Stomach (tissue), 9 donors: ENCODE measurements around the gene PTER. TPM values are rescaled to one million over a fixed set of nuclear protein-coding genes. Genes with fewer than 3 reads are reported as not detected.

ENCODE experiments used
- DNase-seq, 2 donors: peaks; one replicate each; pipeline versions ENCODE4 v3.0.0 to v3.0.0-alpha.2; 2013 to 2019
- H3K27ac ChIP-seq, 5 donors: fragments of 200-600 bp in 4 of 5; sonication (generic) in 4 of 5; one replicate each; pipeline ENCODE4 v1.5.1; 2013 to 2019; ENCODE audit warnings: mild to moderate bottlenecking in 1 of 5, moderate library complexity in 1 of 5
- H3K27me3 ChIP-seq, 3 donors: fragments of 200-600 bp; sonication (generic); one replicate each; pipeline ENCODE4 v1.5.1; 2017 to 2019; ENCODE audit warnings: mixed run types in 1 of 3
- H3K36me3 ChIP-seq, 4 donors: fragments of 200-600 bp; sonication (generic); 1 replicate in 3 of 4; 2 replicates in 1 of 4; pipeline ENCODE4 v1.5.1; 2016 to 2019
- H3K4me1 ChIP-seq, 4 donors: fragments of 200-600 bp; sonication (generic); one replicate each; pipeline ENCODE4 v1.5.1; 2016 to 2019
- H3K4me3 ChIP-seq, 4 donors: fragments of 200-600 bp; sonication (generic) in 3 of 4; one replicate each; pipeline ENCODE4 v1.5.1; 2016 to 2019; ENCODE audit warnings: mild to moderate bottlenecking in 1 of 4
- H3K9me3 ChIP-seq, 4 donors: fragments of 200-600 bp; sonication (generic); one replicate each; pipeline ENCODE4 v1.5.1; 2016 to 2019
- CTCF ChIP-seq, 7 experiments: fragments of 450-650 bp in 4 of 7; fragments of 200-600 bp in 3 of 7; sonication (generic) in 3 of 7; IDR thresholded peaks; one replicate each; pipeline ENCODE4 v1.5.1; 2016 to 2019; ENCODE audit warnings: antibody characterized with exemption in 7 of 7, control low read depth in 2 of 7, mild to moderate bottlenecking in 1 of 7
- EP300 ChIP-seq: sonication (generic); formaldehyde crosslinking; IDR thresholded peaks from one replicate; pipeline ENCODE4 v1.6.1; 2017; ENCODE audit warnings: antibody characterized with exemption
- POLR2A ChIP-seq, 4 donors: fragments of 450-650 bp; IDR thresholded peaks; one replicate each; pipeline ENCODE4 v1.6.1; 2016; ENCODE audit warnings: antibody characterized with exemption in 4 of 4, control low read depth in 2 of 4, mild to moderate bottlenecking in 1 of 4, moderate library complexity in 1 of 4
- POLR2AphosphoS5 ChIP-seq, 3 donors: sonication (generic); formaldehyde crosslinking; IDR thresholded peaks; one replicate each; pipeline ENCODE4 v1.6.1; 2016; ENCODE audit warnings: antibody characterized with exemption in 3 of 3
- WGBS, 5 donors: extraction: QIAGEN DNeasy Blood & Tissue Kit in 3 of 5; methylation state at CpG; one replicate each; pipeline versions ENCODE4 v1.1.5 to v1.1.7; 2013 to 2018; 5-methylcytosine and 5-hydroxymethylcytosine counted together
- intact Hi-C: fragments of 100-400 bp; cut with DNase I; formaldehyde crosslinking; loops from one replicate; pipeline ENCODE4 v1.15.1; 2023; ENCODE audit warnings: low total_unique reads
- polyA plus RNA-seq, 3 donors: library from polyadenylated mRNA; stranded (reverse); fragments of 200-250 nt; gene quantifications; one replicate each; pipeline ENCODE4 v1.2.3, GENCODE V29; 2013
- total RNA-seq, 5 donors: library from RNA; depleted of rRNA; stranded (reverse); fragments of >200 nt; gene quantifications; one replicate each; pipeline versions ENCODE4 v1.1.0 to v1.2.3, GENCODE V29; 2014 to 2016
- donor health status: healthy with polysubstance abuse.
- donor health status: Bipolar disorder and iron deficiency.
- donor health status: healthy.

Gene PTER
- total and polyA plus RNA-seq, 8 donors = 2.2 to 40.2 (median 17.3) TPM

- Histone ChIP-seq H3K4me3 (no peak overlapping the region), H3K27ac (no peak overlapping the region), H3K9me3 (no peaks in the 10 kb centered on the region), H3K27me3 (no peaks in the 10 kb centered on the region), H3K4me1 (no peaks in the 10 kb centered on the region), H3K36me3 (peaks cover 0 to 43% (median 16%) of the 10 kb centered on the region in 4 donors)
- intact Hi-C loops = no loop called here
- TF ChIP-seq POLR2AphosphoS5 (IDR thresholded peaks at IDR 0.05) (no peak), CTCF (IDR thresholded peaks at IDR 0.05) (no peak), EP300 (no peak), POLR2A (IDR thresholded peaks at IDR 0.05) (no peak)
- WGBS, 5 donors = 97 to 100% (median 99%) methylated on average over 5 of the region's 5 CpGs
- DNase-seq = no peak
Observed at GRCh38 chr10:16449454-16449853, 12.6 kb downstream of the PTER start.

- intact Hi-C loops = no loop called here
- no peaks in the 10 kb centered on the region for H3K27me3 ChIP-seq
- 67 to 84% (median 76%) methylated on average over 6 of the region's 6 CpGs for WGBS, 5 donors
- no peak overlapping the region for H3K27ac ChIP-seq
- no peak for DNase-seq
- H3K4me1 ChIP-seq = peaks cover 0 to 18% (median 9%) of the 10 kb centered on the region in 4 donors
- no peaks in the 10 kb centered on the region for H3K9me3 ChIP-seq
- no peak overlapping the region for H3K4me3 ChIP-seq
- no peak for TF ChIP-seq EP300
- TF ChIP-seq POLR2A (IDR thresholded peaks at IDR 0.05) = no peak
- TF ChIP-seq POLR2AphosphoS5 (IDR thresholded peaks at IDR 0.05) = no peak
- TF ChIP-seq CTCF (IDR thresholded peaks at IDR 0.05) = no peak
- no peaks in the 10 kb centered on the region for H3K36me3 ChIP-seq
Observed at GRCh38 chr10:16458166-16458955, 21.6 kb downstream of the PTER start.

GRCh38 chr10:16459423-16459939, 22.7 kb downstream of the PTER start:
- no peak for DNase-seq
- TF ChIP-seq POLR2AphosphoS5 (IDR thresholded peaks at IDR 0.05) (no peak), EP300 (no peak), CTCF (IDR thresholded peaks at IDR 0.05) (no peak), POLR2A (IDR thresholded peaks at IDR 0.05) (no peak)
- intact Hi-C loops = no loop called here

GRCh38 chr10:16466001-16466400, 29.2 kb downstream of the PTER start:
- no peaks in the 10 kb centered on the region for H3K9me3 ChIP-seq
- no peak for TF ChIP-seq POLR2AphosphoS5 (IDR thresholded peaks at IDR 0.05)
- H3K4me1 ChIP-seq = no peaks in the 10 kb centered on the region
- DNase-seq = no peak
- intact Hi-C loops = no loop called here
- H3K27ac ChIP-seq = no peak overlapping the region
- H3K4me3 ChIP-seq = no peak overlapping the region
- WGBS, 5 donors = 49 to 92% (median 90%) methylated on average over 1 of the region's 1 CpG
- H3K36me3 ChIP-seq = peaks cover 0 to 10% (median 0%) of the 10 kb centered on the region in 4 donors
- H3K27me3 ChIP-seq = no peaks in the 10 kb centered on the region

More at GRCh38 chr10:16459423-16459939, 22.7 kb downstream of the PTER start:
- WGBS, 5 donors = 81 to 87% (median 84%) methylated on average over 7 of the region's 7 CpGs
- Histone ChIP-seq H3K27me3 (no peaks in the 10 kb centered on the region), H3K27ac (no peak overlapping the region), H3K9me3 (no peaks in the 10 kb centered on the region), H3K36me3 (no peaks in the 10 kb centered on the region), H3K4me1 (peaks cover 0 to 18% (median 9%) of the 10 kb centered on the region in 4 donors), H3K4me3 (no peak overlapping the region)

GRCh38 chr10:16470747-16471146, 33.9 kb downstream of the PTER start:
- no peak overlapping the region for H3K4me3 ChIP-seq
- no peak for DNase-seq
- H3K27ac ChIP-seq = no peak overlapping the region
- H3K9me3 ChIP-seq = no peaks in the 10 kb centered on the region
- peaks cover 0 to 10% (median 0%) of the 10 kb centered on the region in 4 donors for H3K36me3 ChIP-seq
- no peaks in the 10 kb centered on the region for H3K27me3 ChIP-seq
- H3K4me1 ChIP-seq = no peaks in the 10 kb centered on the region
- WGBS, 5 donors = 60 to 83% (median 83%) methylated on average over 5 of the region's 5 CpGs
- intact Hi-C loops = no loop called here
- TF ChIP-seq CTCF (IDR thresholded peaks at IDR 0.05) (no peak), POLR2AphosphoS5 (IDR thresholded peaks at IDR 0.05) (no peak), EP300 (no peak), POLR2A (IDR thresholded peaks at IDR 0.05) (no peak)
